H1 (cell line): Measurements from ENCODE around the gene ZNF454. TPM values are rescaled to one million over a fixed set of nuclear protein-coding genes. Genes with fewer than 3 reads are reported as not detected.

Experiments
- CTCF ChIA-PET: fragments of 300-600 bp; sonication (Branson Sonifier 250); formaldehyde crosslinking; loops from one replicate; lab custom pipeline; 2021; ENCODE audit not compliant: partially characterized antibody; lab: Charles Lee
- POLR2A ChIA-PET: fragments of 300-600 bp; sonication (Branson Sonifier 250); formaldehyde crosslinking; loops from one replicate; lab custom pipeline; 2021; ENCODE audit warnings: inconsistent platforms; ENCODE audit not compliant: partially characterized antibody; lab: Charles Lee
- DNase-seq, 2 experiments: peaks; one replicate each; pipeline versions ENCODE4 v3.0.0 to v3.0.0-alpha.2; 2010 to 2022; ENCODE audit warnings: low spot score in 2 of 2, low read depth in 1 of 2, mixed read lengths in 1 of 2
- FAIRE-seq: peaks from 2 replicates; lab custom pipeline; 2011; peaks lifted over from hg19 to GRCh38; lab: Jason Lieb, UNC
- H2AFZ ChIP-seq: 2 replicates; pipeline ENCODE4 v1.8.1; 2012; ENCODE audit warnings: low read length, inconsistent platforms
- H2AK5ac ChIP-seq: 2 replicates; pipeline ENCODE4 v1.6.1; 2013; ENCODE audit warnings: low read depth, low read length
- H2BK120ac ChIP-seq: replicated peaks from 2 replicates; pipeline ENCODE3; 2013; ENCODE audit warnings: low read depth, low read length, inconsistent platforms
- H2BK12ac ChIP-seq: 2 replicates; pipeline ENCODE4 v1.6.1; 2013; ENCODE audit warnings: low read depth, low read length
- H2BK15ac ChIP-seq: 2 replicates; pipeline ENCODE4 v1.6.1; 2013; ENCODE audit warnings: low read length
- H2BK20ac ChIP-seq: 2 replicates; pipeline ENCODE4 v1.6.1; 2013; ENCODE audit warnings: low read length
- H2BK5ac ChIP-seq: 2 replicates; pipeline ENCODE4 v1.6.1; 2013; ENCODE audit warnings: low read depth, low read length
- H3K14ac ChIP-seq: 2 replicates; pipeline ENCODE4 v1.6.1; 2013; ENCODE audit warnings: inconsistent platforms; ENCODE audit not compliant: insufficient read length
- H3K18ac ChIP-seq: 2 replicates; pipeline ENCODE4 v1.6.1; 2013; ENCODE audit warnings: low read length; ENCODE audit errors: extremely low read depth
- H3K23ac ChIP-seq: 2 replicates; pipeline ENCODE4 v1.6.1; 2013; ENCODE audit warnings: inconsistent platforms; ENCODE audit not compliant: insufficient read length
- H3K23me2 ChIP-seq: 2 replicates; pipeline ENCODE4 v1.6.1; 2013; ENCODE audit warnings: low read depth, low read length
- H3K27ac ChIP-seq: 2 replicates; pipeline ENCODE4 v1.6.1; 2011; ENCODE audit warnings: low read depth, low read length, inconsistent platforms
- H3K27me3 ChIP-seq, 4 experiments: replicated peaks in 1 of 4; 1 replicate in 1 of 4; 2 replicates in 3 of 4; pipeline versions ENCODE4 v1.6.1 to v1.8.1; 2011 to 2013; ENCODE audit warnings: low read length in 3 of 4, mild to moderate bottlenecking in 3 of 4, inconsistent platforms in 2 of 4, mixed read lengths in 2 of 4, moderate library complexity in 1 of 4; ENCODE audit not compliant: control insufficient read depth in 3 of 4, insufficient read depth in 3 of 4; ENCODE audit errors: extremely low read depth in 1 of 4
- H3K36me3 ChIP-seq, 4 experiments: 2 replicates each; pipeline versions ENCODE4 v1.6.1 to v1.8.1; 2011 to 2013; ENCODE audit warnings: mild to moderate bottlenecking in 4 of 4, low read length in 3 of 4, moderate library complexity in 2 of 4, control low read depth in 1 of 4, inconsistent platforms in 1 of 4; ENCODE audit not compliant: insufficient read depth in 4 of 4, control insufficient read depth in 2 of 4
- H3K4ac ChIP-seq: replicated peaks from 2 replicates; pipeline ENCODE3; 2013; ENCODE audit warnings: low read length, low read depth, mixed read lengths, inconsistent platforms; ENCODE audit not compliant: insufficient read length
- H3K4me1 ChIP-seq, 4 experiments: replicated peaks in 1 of 4; 1 replicate in 1 of 4; 2 replicates in 3 of 4; pipeline versions ENCODE4 v1.6.1 to v1.8.1; 2011 to 2013; ENCODE audit warnings: low read length in 3 of 4, inconsistent platforms in 2 of 4, mixed read lengths in 1 of 4; ENCODE audit not compliant: insufficient read depth in 4 of 4, control insufficient read depth in 3 of 4
- H3K4me2 ChIP-seq, 2 experiments: 2 replicates each; pipeline versions ENCODE4 v1.6.1 to v1.8.1; 2011 to 2013; ENCODE audit warnings: low read depth in 2 of 2, low read length in 2 of 2, control low read depth in 1 of 2, inconsistent platforms in 1 of 2, mild to moderate bottlenecking in 1 of 2; ENCODE audit not compliant: insufficient read depth in 1 of 2
- H3K4me3 ChIP-seq, 4 experiments: fragments of 200-600, 300-600 bp in 1 of 4; sonication (generic), shearing (Covaris generic), sonication (Bioruptor Twin) in 1 of 4; 2 replicates each; pipeline versions ENCODE4 v1.5.1 to v1.8.1; 2011 to 2016; ENCODE audit warnings: low read length in 4 of 4, low read depth in 3 of 4, control low read depth in 2 of 4, inconsistent platforms in 2 of 4, mild to moderate bottlenecking in 2 of 4, mixed read lengths in 1 of 4, moderate library complexity in 1 of 4; ENCODE audit not compliant: insufficient read depth in 2 of 4; ENCODE audit errors: extremely low read depth in 1 of 4
- H3K56ac ChIP-seq: replicated peaks from 2 replicates; pipeline ENCODE3; 2013; ENCODE audit warnings: low read depth, mild to moderate bottlenecking, mixed read lengths, low read length, inconsistent platforms; ENCODE audit not compliant: insufficient read length
- H3K79me1 ChIP-seq: 2 replicates; pipeline ENCODE4 v1.6.1; 2013; ENCODE audit warnings: low read depth, low read length, control low read depth
- H3K79me2 ChIP-seq, 2 experiments: 2 replicates each; pipeline versions ENCODE4 v1.6.1 to v1.8.1; 2012 to 2013; ENCODE audit warnings: low read length in 2 of 2, mild to moderate bottlenecking in 2 of 2, inconsistent platforms in 1 of 2; ENCODE audit not compliant: insufficient read depth in 2 of 2, control insufficient read depth in 1 of 2
- H3K9ac ChIP-seq, 4 experiments: replicated peaks in 1 of 4; 1 replicate in 1 of 4; 2 replicates in 3 of 4; pipeline versions ENCODE4 v1.6.1 to v1.8.1; 2011 to 2013; ENCODE audit warnings: low read depth in 3 of 4, low read length in 3 of 4, control low read depth in 2 of 4, mild to moderate bottlenecking in 2 of 4, moderate library complexity in 2 of 4, inconsistent platforms in 1 of 4; ENCODE audit errors: extremely low read depth in 1 of 4
- H3K9me3 ChIP-seq, 2 experiments: 2 replicates each; pipeline versions ENCODE4 v1.6.1 to v1.8.1; 2012 to 2013; ENCODE audit warnings: mild to moderate bottlenecking in 2 of 2, moderate library complexity in 2 of 2, control low read depth in 1 of 2, inconsistent platforms in 1 of 2, low read depth in 1 of 2, low read length in 1 of 2, mixed read lengths in 1 of 2; ENCODE audit not compliant: insufficient read depth in 2 of 2
- H4K20me1 ChIP-seq, 2 experiments: replicated peaks in 1 of 2; 2 replicates each; pipeline versions ENCODE3 to v1.8.1; 2011 to 2013; ENCODE audit warnings: inconsistent platforms in 2 of 2, low read length in 2 of 2, mild to moderate bottlenecking in 1 of 2; ENCODE audit not compliant: insufficient read depth in 2 of 2, control insufficient read depth in 1 of 2
- H4K5ac ChIP-seq: 2 replicates; pipeline ENCODE4 v1.6.1; 2013; ENCODE audit warnings: low read length, low read depth, mixed read lengths, inconsistent platforms; ENCODE audit not compliant: insufficient read length
- H4K8ac ChIP-seq: 2 replicates; pipeline ENCODE4 v1.8.0; 2013; ENCODE audit warnings: mild to moderate bottlenecking, moderate library complexity, low read length, inconsistent platforms; ENCODE audit not compliant: insufficient read depth; ENCODE audit errors: extremely low read depth
- H4K91ac ChIP-seq: replicated peaks from 2 replicates; pipeline ENCODE3; 2013; ENCODE audit warnings: low read length, mixed read lengths, inconsistent platforms; ENCODE audit not compliant: insufficient read length
- ASH2L ChIP-seq: fragments of 200-600, 300-600 bp; sonication (generic); IDR thresholded peaks from one replicate; pipeline ENCODE4 v1.7.1; 2017; ENCODE audit warnings: low read length
- CHD1 ChIP-seq: IDR thresholded peaks from 2 replicates; pipeline ENCODE4 v1.6.1; 2012; ENCODE audit warnings: low read depth, low read length, improper control_type of control experiment
- CTBP2 ChIP-seq: IDR thresholded peaks from 2 replicates; pipeline ENCODE4 v1.7.0; 2011; ENCODE audit warnings: borderline replicate concordance, mild to moderate bottlenecking, moderate library complexity, mixed read lengths, low read length; ENCODE audit not compliant: insufficient read depth, insufficient read length
- E2F6 ChIP-seq: IDR thresholded peaks from 2 replicates; pipeline ENCODE4 v1.6.1; 2012; ENCODE audit warnings: inconsistent platforms
- FOSL1 ChIP-seq: IDR thresholded peaks from 2 replicates; pipeline ENCODE4 v1.6.1; 2011; ENCODE audit warnings: mild to moderate bottlenecking, low read depth, low read length, moderate library complexity; ENCODE audit not compliant: insufficient read depth
- KDM4A ChIP-seq: IDR thresholded peaks from one replicate; pipeline ENCODE4 v1.7.1; 2012; ENCODE audit warnings: low read depth, mild to moderate bottlenecking, moderate library complexity, low read length, inconsistent platforms; ENCODE audit not compliant: severe bottlenecking
- RBBP5 ChIP-seq: IDR thresholded peaks from 2 replicates; pipeline ENCODE4 v1.7.1; 2012; ENCODE audit warnings: low read depth, mild to moderate bottlenecking, inconsistent platforms, low read length, moderate library complexity, borderline replicate concordance
- RNF2 ChIP-seq: fragments of 200-900, 300-1000 bp; sonication (generic); IDR thresholded peaks from 2 replicates; pipeline ENCODE4 v1.7.1; 2016; ENCODE audit warnings: borderline replicate concordance, low read depth, mild to moderate bottlenecking, antibody characterized with exemption, low read length; ENCODE audit not compliant: poor library complexity, severe bottlenecking; ENCODE audit errors: missing control alignments
- SAP30 ChIP-seq: fragments of 300-600 bp; sonication (generic); IDR thresholded peaks from 2 replicates; pipeline ENCODE4 v1.7.1; 2012; ENCODE audit warnings: low read length, moderate library complexity, mild to moderate bottlenecking, inconsistent platforms; ENCODE audit not compliant: insufficient read depth, insufficient replicate concordance
- SIN3A ChIP-seq, 2 experiments: IDR thresholded peaks in 1 of 2; conservative IDR thresholded peaks in 1 of 2; 2 replicates each; pipeline ENCODE4 v1.6.1; 2011 to 2012; ENCODE audit warnings: low read length in 2 of 2, improper control_type of control experiment in 1 of 2, low read depth in 1 of 2, mild to moderate bottlenecking in 1 of 2
- SIX5 ChIP-seq: IDR thresholded peaks from 2 replicates; pipeline ENCODE4 v1.6.1; 2011; ENCODE audit warnings: mild to moderate bottlenecking, low read depth, low read length
- SP1 ChIP-seq: IDR thresholded peaks from 2 replicates; pipeline ENCODE4 v1.6.1; 2011; ENCODE audit warnings: low read depth, low read length
- WGBS, 2 experiments: shearing (Covaris generic) in 1 of 2; methylation state at CpG; one replicate each; pipeline versions ENCODE4 v1.1.6 to v1.1.7; 2013 to 2015; ENCODE audit warnings: low lambda C conversion rate in 2 of 2, mixed read lengths in 2 of 2, inconsistent platforms in 1 of 2, low coverage in 1 of 2, missing lambda C conversion rate in 1 of 2; ENCODE audit not compliant: insufficient replicate concordance in 2 of 2, insufficient coverage in 1 of 2, insufficient read length in 1 of 2; ENCODE audit errors: extremely low coverage in 1 of 2, missing lambda C conversion rate in 1 of 2; 5-methylcytosine and 5-hydroxymethylcytosine counted together
- polyA plus RNA-seq, 7 experiments: library from polyadenylated mRNA; depleted of rRNA in 3 of 7; stranded (reverse) in 5 of 7; unstranded in 2 of 7; fragments of >200 nt in 5 of 7; fragments of 200-250 nt in 2 of 7; gene quantifications; 1 replicate in 5 of 7; 2 replicates in 1 of 7; 4 replicates in 1 of 7; pipeline versions ENCODE4 v1.2.1 to v1.2.3, GENCODE V29; 2011 to 2013; ENCODE audit warnings: missing spikeins in 2 of 7, mixed read lengths in 2 of 7
- total RNA-seq: library from RNA; stranded (reverse); fragmentation: NEBNext Ultra II Directional; extraction: Animal tissue kit (Norgen Biotek cat#: 25700); gene quantifications from 2 replicates; pipeline ENCODE4 v1.2.1, GENCODE V29; 2021

ZNF454 gene
- total and polyA plus RNA-seq, 2 of the 8 experiments (the other 6 are each of a cell fraction or from before 2014, with no cell fraction given), result 0.33 to 1.2 TPM

- H3K4me2 ChIP-seq, result no peak overlapping the region
- no peak overlapping the region for H2BK12ac ChIP-seq
- no peak overlapping the region for H3K18ac ChIP-seq
- H3K4me1 ChIP-seq, result 0 out of 7 replicates have a peak, but pooled peaks cover 0 to 2% (median 0%) of the 10 kb centered on the region in 4 experiments
- H4K5ac ChIP-seq, result no peak overlapping the region
- H3K23ac ChIP-seq, result no peak overlapping the region
- no peak overlapping the region for H2BK20ac ChIP-seq
- H3K79me1 ChIP-seq, result no peaks in the 10 kb centered on the region
- no peak overlapping the region for H2BK120ac ChIP-seq
- H3K79me2 ChIP-seq, result no peaks in the 10 kb centered on the region
- no peak overlapping the region for H2BK15ac ChIP-seq
- FAIRE-seq, result no peak
- ChIA-PET CTCF (interaction anchor here (1.4 kb wide), 1 partner anchor 177 kb away, joined by 4 read pairs; no protein-coding TSS in a partner anchor), POLR2A (no interaction called here)
- H2AFZ ChIP-seq, result no peak overlapping the region
- H3K27ac ChIP-seq, result no peak overlapping the region
- 80% methylated on average over 6 of the region's 7 CpGs; no CpG with 5 or more reads in 1 of the 2 experiments for WGBS, 2 experiments
- H3K9me3 ChIP-seq, result peaks cover 50 to 80% of the 10 kb centered on the region in 2 experiments
- no peak overlapping the region for H3K56ac ChIP-seq
- H3K9ac ChIP-seq, result no peak overlapping the region
- H2BK5ac ChIP-seq, result no peak overlapping the region
- no peak overlapping the region for H2AK5ac ChIP-seq
- H3K14ac ChIP-seq, result no peak overlapping the region
- H3K23me2 ChIP-seq, result peaks cover 2% of the 10 kb centered on the region; the same call in 1 of the 2 replicates
- H3K36me3 ChIP-seq, result no peaks in the 10 kb centered on the region; a peak in 1 of 8 replicates
- H3K4me3 ChIP-seq, result no peak overlapping the region
- no peak overlapping the region for H4K91ac ChIP-seq
- H4K8ac ChIP-seq, result no peak overlapping the region
- no peaks in the 10 kb centered on the region for H4K20me1 ChIP-seq
- H3K4ac ChIP-seq, result no peak overlapping the region
- DNase-seq, result no peak
- H3K27me3 ChIP-seq, result peaks cover 12 to 19% (median 18%) of the 10 kb centered on the region in 4 experiments
- TF ChIP-seq RBBP5, result no peak
- no peak for TF ChIP-seq RNF2
- TF ChIP-seq ASH2L, result no peak
- TF ChIP-seq CHD1, result no peak
- TF ChIP-seq SIX5, result no peak
- TF ChIP-seq KDM4A, result no peak
- no peak for TF ChIP-seq SP1
- TF ChIP-seq SIN3A (conservative IDR thresholded peaks at IDR 0.05 in 1 of 2, IDR thresholded peaks at IDR 0.05 in 1 of 2; ENCODE audit: low read depth in 1 of 2, low read length in 2 of 2), result no peak
- TF ChIP-seq CTBP2, result no peak
- no peak for TF ChIP-seq E2F6
- TF ChIP-seq FOSL1, result no peak
- no peak for TF ChIP-seq SAP30
These were observed 48.3 kb downstream of the ZNF454 start for GRCh38 chr5:178989311-178989710.
